Measurements from ENCODE around the gene SORCS2. TPM values are rescaled to one million over a fixed set of nuclear protein-coding genes. Genes with fewer than 3 reads are reported as not detected.

The SORCS2 gene
- total RNA-seq, 2 donors from 2014 or later: 0.68 to 0.92 TPM

DNA sequence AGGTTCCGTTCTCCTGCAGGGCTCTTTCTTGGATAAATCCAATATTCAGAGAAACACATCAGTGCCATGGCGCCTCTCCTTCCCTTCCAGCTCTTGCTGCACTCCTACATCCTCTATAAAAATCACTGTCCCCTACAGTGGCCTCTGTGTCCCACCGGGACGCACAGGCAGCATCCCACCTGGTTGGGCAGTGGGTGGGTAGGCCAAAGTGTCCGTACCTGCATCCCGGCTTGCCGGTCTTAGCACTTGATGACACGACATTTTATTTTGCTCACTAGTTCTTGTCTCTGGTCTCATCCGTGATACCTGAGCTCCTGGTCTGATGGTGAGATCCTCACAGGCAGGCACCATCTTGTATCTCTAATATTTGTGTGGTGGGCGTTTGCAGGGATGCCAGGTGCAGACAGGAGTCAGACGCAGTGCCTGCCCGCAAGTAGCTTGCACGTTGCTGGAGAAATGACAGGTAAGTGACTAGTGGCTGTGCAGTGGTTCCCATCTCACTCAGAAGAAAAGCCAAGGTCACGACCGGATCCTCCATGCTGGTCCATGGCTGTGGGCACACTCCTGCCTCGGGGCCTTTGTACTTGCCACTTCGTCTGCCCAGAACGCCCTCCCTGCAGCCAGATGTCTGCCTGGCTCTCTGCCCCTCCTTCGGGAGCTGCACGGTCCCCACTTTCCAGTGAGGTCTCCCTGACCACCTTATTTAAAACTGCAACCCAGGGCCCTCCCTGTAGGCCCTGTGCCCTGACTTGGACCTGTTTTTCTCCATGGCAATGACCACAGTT lies 109.7 kb downstream of the SORCS2 start:
- H3K4me3 ChIP-seq: no peak overlapping the region
- ATAC-seq (ENCODE audit: insufficient number of reproducible peaks, low FRiP score, low read depth): no peak
- no peak for TF ChIP-seq CTCF (IDR thresholded peaks at IDR 0.05)
- H3K9me3 ChIP-seq: no peaks in the 10 kb centered on the region
- H3K27me3 ChIP-seq (replicated peaks; ENCODE audit: insufficient read depth): no peaks in the 10 kb centered on the region
- no peak overlapping the region for H3K27ac ChIP-seq
- DNase-seq (ENCODE audit: low spot score): no peak
- H3K36me3 ChIP-seq: no peaks in the 10 kb centered on the region
- H3K4me1 ChIP-seq (ENCODE audit: control insufficient read depth in 1 of 2, low read depth in 2 of 2): no peaks in the 10 kb centered on the region

DNA sequence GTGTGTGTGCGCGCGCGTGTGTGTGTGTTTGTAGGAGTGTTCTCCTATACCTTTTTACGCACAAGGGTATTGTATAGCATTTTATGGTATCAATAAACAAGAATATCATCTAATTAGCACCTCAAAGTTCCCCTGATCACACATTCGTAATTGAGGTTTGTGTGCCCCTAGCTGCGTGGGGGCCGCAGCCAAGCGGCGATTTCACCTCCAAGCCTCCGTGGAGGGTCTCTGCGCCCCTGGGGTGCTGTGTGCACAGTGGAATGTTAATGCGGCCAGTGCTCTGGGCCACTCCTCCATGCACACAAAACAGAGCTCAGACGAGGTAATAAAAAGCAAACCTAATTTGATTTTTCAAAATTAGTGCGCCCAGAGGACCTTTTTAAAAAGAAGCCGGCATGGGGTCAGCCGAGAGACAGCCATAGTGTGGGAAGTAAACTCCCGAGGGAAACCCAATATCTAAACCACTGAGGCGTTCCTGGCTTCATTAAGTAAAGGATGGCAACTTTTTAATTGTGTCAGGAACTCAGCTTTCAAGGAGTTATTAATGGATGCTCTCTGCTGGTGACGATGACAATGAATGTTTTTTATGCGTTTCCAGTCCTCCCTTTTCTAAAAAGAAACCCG lies 110.6 kb downstream of the SORCS2 start:
- TF ChIP-seq CTCF (IDR thresholded peaks at IDR 0.05): no peak
- H3K4me3 ChIP-seq: no peak overlapping the region
- DNase-seq (ENCODE audit: low spot score) (no peak), ATAC-seq (ENCODE audit: insufficient number of reproducible peaks, low FRiP score, low read depth) (no peak)
- H3K9me3 ChIP-seq: no peaks in the 10 kb centered on the region
- H3K4me1 ChIP-seq (ENCODE audit: control insufficient read depth in 1 of 2, low read depth in 2 of 2): no peaks in the 10 kb centered on the region
- no peak overlapping the region for H3K27ac ChIP-seq
- no peaks in the 10 kb centered on the region for H3K36me3 ChIP-seq
- H3K27me3 ChIP-seq (replicated peaks; ENCODE audit: insufficient read depth): no peaks in the 10 kb centered on the region

DNA sequence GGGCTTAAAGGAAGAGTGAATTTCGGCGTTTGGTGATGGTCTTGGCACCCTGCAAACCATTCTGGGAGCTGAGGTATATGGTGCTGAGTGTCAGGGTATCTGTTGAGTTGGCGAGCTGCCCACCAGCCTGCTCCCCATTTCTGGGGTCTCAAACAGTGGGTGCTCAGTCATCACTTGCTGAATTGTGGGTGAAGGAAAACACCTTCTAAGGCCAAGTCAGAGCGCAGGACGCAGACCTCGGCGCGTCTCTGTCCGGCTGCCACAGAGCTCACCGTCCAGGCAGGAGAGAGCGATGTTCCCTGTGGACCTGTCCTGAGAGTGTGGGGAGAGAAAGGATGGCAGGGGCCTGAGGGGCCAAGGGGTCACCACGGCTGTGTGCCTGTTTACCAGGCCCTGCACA lies 111.2 kb downstream of the SORCS2 start:
- Histone ChIP-seq H3K4me3 (no peak overlapping the region), H3K27me3 (replicated peaks; ENCODE audit: insufficient read depth) (no peaks in the 10 kb centered on the region), H3K36me3 (no peaks in the 10 kb centered on the region), H3K9me3 (no peaks in the 10 kb centered on the region), H3K27ac (no peak overlapping the region), H3K4me1 (ENCODE audit: control insufficient read depth in 1 of 2, low read depth in 2 of 2) (no peaks in the 10 kb centered on the region)
- DNase-seq (ENCODE audit: low spot score): no peak
- no peak for TF ChIP-seq CTCF (IDR thresholded peaks at IDR 0.05)
- no peak for ATAC-seq (ENCODE audit: insufficient number of reproducible peaks, low FRiP score, low read depth)

GRCh38 chr4:7304436-7304835 lies 112.1 kb downstream of the SORCS2 start:
- H3K36me3 ChIP-seq: no peaks in the 10 kb centered on the region
- H3K9me3 ChIP-seq: no peaks in the 10 kb centered on the region
- no peak for ATAC-seq (ENCODE audit: insufficient number of reproducible peaks, low FRiP score, low read depth)
- no peak overlapping the region for H3K4me3 ChIP-seq
- no peak for TF ChIP-seq CTCF (IDR thresholded peaks at IDR 0.05)
- H3K27me3 ChIP-seq (replicated peaks; ENCODE audit: insufficient read depth): no peaks in the 10 kb centered on the region
- no peak overlapping the region for H3K27ac ChIP-seq
- DNase-seq (ENCODE audit: low spot score): no peak
- no peaks in the 10 kb centered on the region for H3K4me1 ChIP-seq (ENCODE audit: control insufficient read depth in 1 of 2, low read depth in 2 of 2)

- Histone ChIP-seq H3K27ac (no peak overlapping the region), H3K36me3 (no peaks in the 10 kb centered on the region), H3K27me3 (replicated peaks; ENCODE audit: insufficient read depth) (no peaks in the 10 kb centered on the region), H3K9me3 (no peaks in the 10 kb centered on the region), H3K4me1 (ENCODE audit: control insufficient read depth in 1 of 2, low read depth in 2 of 2) (no peaks in the 10 kb centered on the region), H3K4me3 (no peak overlapping the region)
- no peak for DNase-seq (ENCODE audit: low spot score)
- no peak for TF ChIP-seq CTCF (IDR thresholded peaks at IDR 0.05)
- no peak for ATAC-seq (ENCODE audit: insufficient number of reproducible peaks, low FRiP score, low read depth)
Measured at GRCh38 chr4:7306021-7306965, 114.0 kb downstream of the SORCS2 start.
